KG1 (cell line): ENCODE results near the gene UNC93B1.

Experiments
- DNase-seq: peaks from one replicate; lab custom pipeline; 2025; lab: John Stamatoyannopoulos, UW

UNC93B1 gene

GRCh38 chr11:68022531-68022930 lies 18.6 kb upstream of the UNC93B1 start:
- DNase-seq: no peak

GRCh38 chr11:68021167-68021787 lies 17.4 kb upstream of the UNC93B1 start:
- no peak for DNase-seq

GRCh38 chr11:68020575-68020974 lies 16.7 kb upstream of the UNC93B1 start:
- DNase-seq: no peak

DNA sequence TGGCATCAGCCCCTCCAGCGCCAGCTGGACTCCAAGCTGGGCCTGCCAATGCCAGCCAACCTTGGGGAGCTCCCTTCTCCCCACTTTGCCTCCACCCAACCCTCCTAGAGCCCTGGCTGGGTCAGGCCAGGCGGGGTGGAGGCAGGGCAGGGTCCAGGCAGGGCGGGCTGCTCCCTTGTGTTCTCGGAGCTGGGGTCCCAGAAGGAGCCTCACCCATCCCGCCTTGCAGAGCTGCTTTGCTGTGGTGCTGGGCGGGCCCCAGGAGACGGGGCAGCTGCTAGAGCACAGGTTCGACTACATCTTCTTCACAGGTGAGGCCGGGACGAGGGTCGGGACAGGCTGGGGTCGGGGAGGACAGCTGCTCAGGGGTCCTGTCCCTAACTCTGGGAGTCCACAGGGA lies 15.6 kb upstream of the UNC93B1 start:
- no peak for DNase-seq

DNA sequence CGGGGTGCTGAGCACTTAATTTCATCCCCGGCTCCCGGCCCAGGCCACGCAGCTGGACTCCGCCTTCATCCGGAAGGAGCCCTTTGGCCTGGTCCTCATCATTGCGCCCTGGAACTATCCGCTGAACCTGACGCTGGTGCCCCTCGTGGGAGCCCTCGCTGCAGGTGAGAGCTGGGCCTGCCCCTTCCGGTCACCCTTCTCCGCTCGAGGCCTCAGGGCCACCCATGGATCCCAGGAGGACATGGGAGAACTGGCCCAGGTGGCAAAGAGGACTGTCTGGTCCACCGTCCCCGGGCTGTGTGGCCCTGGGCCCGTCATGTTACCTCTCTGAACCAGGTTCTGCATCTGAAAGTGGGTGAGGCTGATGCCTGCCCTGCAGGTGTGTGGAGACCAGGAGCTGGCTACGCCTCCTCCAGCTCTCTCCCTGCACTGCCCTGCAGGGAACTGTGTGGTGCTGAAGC lies 14.9 kb upstream of the UNC93B1 start:
- DNase-seq: no peak

- no peak for DNase-seq
Measured at GRCh38 chr11:68017980-68018729, 14.3 kb upstream of the UNC93B1 start.

DNA sequence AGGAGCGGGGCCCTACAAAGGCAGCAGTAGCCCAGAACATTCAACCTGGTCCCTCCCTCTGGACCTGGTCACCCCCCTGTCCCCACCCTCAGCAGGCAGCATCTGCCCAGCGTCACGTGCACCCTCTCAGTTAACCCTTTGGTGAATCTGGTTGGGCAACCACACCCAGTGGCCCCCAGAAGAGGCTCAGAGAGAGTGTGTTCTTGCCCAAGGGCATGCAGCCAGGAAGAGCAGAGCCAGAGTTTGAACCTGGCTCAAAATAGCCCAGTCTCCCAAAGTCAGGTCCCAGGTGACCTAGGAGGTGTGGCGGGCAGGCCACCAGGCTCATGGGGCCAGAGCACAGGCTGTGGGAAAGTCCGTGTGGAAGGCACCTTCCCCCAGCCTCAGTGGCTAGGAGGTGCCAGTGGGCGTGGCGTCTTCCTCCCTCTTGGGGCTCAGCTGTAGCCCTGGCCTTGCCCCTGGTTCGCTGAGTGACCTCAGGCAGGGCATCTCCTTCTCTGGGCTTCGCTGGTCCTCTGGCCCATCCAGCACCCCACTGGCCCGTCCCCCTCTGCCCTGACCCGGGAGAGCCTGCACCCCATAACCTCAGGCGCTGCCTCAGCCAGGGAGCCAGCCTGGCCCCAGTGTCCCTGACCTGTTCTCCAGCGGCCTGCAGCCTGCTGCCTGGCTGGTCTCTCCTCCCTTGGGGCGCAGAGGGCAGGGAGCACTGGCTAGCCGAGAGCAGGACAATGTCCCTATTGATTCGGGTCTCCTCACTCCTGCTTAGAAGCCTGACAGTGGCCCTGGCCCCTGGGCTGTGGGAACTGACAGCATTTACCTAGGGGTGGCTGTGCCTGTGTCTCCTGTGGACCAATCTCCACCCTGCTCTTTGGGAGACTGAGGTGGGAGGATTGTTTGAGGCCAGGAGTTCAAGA lies 13.3 kb upstream of the UNC93B1 start:
- no peak for DNase-seq

DNA sequence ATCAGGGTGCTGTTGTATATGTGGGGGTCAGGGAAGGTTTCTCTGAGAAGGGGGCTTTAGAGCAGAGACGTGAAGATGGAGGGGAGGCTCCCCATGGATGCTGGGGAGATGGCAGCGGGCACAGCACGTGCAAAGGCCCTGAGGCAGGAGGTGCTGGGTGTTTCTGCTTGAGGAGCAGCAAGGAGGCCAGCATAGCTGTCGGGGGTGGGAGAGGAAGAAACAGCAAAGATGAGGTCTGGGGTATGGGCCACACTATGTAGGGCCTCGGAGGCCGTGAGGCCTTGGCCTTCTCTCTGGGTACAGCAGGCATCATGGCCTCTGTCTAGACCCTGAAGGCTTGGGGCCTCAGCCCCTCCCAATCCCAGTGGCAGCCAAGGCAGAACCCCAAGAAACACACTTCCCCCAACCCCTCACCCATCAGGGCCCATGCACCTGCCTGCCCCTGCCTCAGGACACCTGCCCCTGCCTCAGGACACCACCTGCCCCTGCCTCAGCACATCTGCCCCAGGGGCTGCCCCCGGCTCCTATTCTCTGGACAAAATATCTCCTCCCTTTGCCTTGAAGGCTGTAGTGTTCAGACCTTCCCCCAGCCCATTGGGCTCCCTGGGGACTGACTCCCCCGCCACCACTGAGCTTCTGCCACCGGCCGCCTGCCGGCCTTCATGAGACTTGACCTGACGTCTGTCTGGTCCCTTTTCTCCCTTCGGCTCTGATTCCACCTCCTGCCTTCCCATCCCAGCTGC lies 12.4 kb upstream of the UNC93B1 start:
- DNase-seq: no peak

DNA sequence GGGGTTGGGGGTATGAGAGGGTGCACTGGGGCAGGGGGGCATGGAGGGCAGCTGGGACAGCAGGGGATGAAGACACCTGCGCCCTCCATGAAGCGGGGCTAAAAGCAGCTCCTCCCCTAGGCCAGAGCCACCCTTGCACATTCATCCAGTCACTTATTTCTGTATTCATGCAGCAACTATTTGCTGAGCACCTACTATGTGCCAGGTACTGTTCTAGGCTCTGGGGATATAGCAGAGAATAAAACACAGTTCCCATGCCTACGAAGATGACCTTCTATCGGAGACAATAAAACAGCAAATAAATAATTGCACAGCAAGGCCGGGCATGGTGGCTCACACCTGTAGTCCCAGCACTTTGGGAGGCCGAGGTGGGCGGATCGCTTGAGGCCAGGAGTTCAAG lies 11.6 kb upstream of the UNC93B1 start:
- no peak for DNase-seq

GRCh38 chr11:68014947-68015447 lies 11.1 kb upstream of the UNC93B1 start:
- DNase-seq: no peak

DNA sequence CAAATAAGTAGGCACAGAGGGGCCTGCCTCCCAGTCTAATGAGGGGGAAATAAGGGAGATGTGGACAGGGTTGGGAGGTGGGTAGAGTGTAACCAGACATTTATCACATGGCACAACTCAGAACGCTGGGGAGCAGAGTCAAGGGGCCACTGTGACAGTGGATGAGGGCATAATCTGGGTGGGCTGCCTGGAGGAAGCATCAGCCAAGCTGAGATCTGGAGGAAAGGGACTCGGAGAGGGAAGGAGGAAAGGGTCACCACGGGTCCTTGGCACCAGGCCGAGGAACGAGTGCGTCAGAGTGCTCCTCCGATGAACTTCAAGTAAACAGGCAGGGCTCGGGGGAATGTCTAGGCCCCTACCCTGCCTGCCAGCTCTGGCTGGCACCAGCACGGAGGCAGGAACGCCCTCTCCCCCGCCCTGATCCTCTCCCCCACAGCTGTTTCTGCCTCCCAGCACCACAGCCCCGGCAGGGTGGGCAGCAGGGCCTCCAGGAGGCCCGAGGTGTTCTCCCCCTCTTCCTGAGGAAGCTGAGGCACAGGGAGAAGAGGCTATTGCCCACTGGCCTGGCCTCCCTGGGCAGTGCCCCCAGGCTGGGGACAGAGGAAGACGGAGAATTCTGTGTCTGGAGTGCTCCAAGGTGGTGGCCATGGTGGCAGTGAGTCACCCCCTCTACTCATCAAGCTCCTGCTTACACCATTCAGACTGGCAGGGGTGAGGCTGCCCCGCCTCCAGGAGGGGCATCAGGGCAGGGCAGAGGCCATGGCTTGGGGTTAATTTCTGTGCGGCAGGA lies 10.5 kb upstream of the UNC93B1 start:
- no peak for DNase-seq

DNA sequence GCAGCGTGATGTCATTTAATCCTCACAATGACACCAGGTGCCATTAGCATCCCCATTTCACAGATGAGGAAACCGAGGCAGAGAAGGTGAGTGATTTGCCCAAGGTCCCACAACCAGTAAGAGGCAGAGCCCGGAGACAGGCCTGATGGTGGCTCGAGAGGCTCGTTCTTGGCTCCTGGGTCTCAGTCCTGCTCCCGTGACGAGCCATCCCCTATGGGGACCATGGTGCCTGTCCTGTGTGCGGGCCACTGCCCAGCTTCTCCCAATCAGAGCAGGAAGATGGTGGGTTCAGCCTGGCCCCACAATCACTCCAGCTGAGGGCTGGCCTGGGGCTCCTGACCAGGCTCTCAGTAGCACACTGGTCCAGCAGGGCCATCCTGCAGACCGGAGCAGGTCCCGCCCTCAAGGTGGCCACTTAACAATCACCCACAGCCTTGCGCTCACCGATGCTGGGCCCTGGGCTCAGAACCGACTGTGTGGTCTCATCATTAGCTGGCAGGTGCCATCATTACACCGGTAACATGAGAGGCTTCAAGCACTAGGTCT lies 9.8 kb upstream of the UNC93B1 start:
- no peak for DNase-seq

- no peak for DNase-seq
Measured at GRCh38 chr11:68012843-68013610, 9.1 kb upstream of the UNC93B1 start.

DNA sequence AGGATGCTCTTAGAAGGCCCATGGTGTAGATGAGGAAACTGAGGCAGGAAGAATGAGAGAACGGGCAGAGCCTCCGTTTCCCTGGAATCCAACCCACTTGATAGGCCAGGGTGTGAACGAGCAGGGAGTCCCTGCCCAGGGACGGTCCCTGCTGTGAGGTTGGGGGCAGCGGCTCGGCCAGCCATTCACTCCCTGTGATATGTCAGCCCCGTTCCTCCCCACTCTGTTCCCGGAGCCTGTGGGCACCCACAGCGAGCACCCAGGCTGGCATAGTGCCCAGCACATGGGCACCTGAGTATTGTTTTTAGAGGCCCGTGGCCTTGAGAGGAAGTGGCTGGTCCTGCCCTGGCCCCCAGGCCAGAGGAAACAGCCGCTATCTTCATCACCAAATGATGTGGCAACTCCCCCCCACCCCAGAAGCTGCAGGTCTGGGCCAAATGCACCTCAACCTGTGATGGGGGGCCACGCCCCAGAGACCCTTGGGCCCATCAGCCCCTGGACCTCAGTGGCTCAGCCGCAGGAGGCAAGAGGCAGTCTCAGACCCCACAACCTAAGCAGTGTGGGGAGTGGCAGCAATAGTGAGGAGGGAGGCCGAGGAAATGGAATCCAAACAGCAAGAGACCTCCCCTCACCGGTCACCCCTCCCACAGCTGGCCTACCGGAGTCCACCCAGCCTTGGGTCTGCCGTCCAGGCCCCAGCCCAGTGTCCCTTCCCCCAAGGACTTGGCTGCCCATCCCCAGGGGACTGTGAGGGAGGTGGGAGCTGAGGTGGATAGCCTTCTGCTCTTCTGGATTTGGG lies 8.3 kb upstream of the UNC93B1 start:
- no peak for DNase-seq

DNA sequence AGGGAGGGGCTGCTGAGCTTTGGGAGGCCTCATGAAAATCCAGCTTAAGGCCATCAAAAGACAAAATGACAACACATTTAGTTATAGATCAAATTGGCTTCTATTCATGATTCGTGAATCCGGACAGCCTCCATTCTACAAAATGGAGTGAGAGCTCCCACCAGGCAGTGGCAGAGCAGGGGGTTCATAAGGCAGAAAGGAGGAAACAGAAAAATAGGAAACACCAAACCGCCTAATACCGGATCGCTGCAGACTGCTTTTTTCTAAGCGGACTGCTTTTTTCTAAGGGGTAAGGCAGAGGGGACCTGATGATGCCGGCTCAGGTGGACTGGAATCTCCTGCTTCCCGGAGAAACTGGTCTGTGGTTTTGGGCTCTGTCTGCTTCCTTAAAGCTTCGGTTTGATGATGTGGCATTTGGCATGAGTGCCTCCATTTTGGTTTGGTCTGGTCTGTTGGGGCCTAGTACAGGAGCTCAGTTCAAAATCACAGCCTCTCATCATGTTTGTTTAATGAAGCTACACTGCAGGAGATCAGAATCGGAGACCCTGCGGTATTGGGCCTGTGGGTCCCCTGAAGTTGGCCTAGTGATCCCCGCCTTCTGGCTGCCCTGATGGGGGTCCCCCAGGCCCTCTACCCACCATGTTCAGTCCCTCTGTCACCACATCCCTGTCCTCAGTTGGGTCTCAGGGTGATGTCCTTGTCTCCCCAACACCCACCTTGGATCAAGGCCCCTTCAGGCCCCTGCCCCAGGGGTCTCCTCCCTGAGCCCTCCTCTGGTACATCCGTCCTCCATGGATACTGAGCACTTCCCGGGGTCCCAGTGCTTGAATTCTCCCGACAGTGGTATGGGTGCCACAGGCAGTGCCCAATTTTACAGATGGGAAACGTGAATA lies 7.4 kb upstream of the UNC93B1 start:
- DNase-seq: no peak

GRCh38 chr11:68010090-68011041 lies 6.5 kb upstream of the UNC93B1 start, which contains the start of gene ALDH3B1:
Gene ALDH3B1, plus strand, starts transcription at chr11:68010327. Its CDS starts 4,971 bp downstream, at chr11:68015298.
- DNase-seq: peak; percentile 68
